ENCODE results near the gene NET1.

Gene NET1, protein sequence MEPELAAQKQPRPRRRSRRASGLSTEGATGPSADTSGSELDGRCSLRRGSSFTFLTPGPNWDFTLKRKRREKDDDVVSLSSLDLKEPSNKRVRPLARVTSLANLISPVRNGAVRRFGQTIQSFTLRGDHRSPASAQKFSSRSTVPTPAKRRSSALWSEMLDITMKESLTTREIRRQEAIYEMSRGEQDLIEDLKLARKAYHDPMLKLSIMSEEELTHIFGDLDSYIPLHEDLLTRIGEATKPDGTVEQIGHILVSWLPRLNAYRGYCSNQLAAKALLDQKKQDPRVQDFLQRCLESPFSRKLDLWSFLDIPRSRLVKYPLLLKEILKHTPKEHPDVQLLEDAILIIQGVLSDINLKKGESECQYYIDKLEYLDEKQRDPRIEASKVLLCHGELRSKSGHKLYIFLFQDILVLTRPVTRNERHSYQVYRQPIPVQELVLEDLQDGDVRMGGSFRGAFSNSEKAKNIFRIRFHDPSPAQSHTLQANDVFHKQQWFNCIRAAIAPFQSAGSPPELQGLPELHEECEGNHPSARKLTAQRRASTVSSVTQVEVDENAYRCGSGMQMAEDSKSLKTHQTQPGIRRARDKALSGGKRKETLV

DNA sequence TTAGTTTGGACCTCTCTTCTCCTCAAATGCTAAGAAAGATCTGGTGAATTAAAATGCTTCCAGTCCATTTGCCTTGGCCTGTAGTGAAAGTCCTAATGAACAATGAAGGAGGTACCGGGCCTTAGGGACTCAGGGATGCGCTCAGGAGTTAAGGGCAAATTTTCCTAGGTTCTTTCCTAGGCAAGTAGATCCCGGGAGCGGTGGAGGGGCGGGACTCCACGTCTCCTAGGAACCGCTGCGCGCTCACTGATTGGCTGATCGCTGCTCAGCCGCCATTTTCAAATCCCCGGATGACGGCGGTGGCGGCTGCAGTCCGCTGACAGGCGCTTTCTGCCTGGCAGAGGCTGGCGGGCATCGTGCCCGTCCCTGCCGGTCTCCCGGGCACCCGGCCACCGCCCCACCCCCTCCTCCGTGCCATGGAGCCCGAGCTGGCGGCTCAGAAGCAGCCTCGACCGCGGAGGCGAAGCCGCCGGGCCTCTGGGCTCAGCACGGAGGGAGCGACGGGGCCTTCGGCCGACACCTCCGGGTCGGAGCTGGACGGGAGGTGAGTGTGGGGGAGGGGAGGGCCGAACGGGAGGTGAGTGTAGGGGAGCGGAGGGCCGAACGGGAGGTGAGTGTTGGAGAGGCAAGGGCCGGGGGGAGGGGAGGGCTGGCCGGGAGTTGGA is at the start of gene NET1:
TSS of gene NET1 (plus strand) at position 281 of the 665 bp plus-strand sequence. CDS start at position 417, 136 bp downstream.
- Histone ChIP-seq H3K4me1 (ENCODE audit: control insufficient read depth, insufficient read depth, low read length) (peaks cover 18% of the 10 kb centered on the region), H3K27ac (ENCODE audit: low read depth, low read length) (peak within 1 kb of the TSS; percentile 70; the same call in 1 of the 2 replicates), H3K9ac (ENCODE audit: low read length) (peak within 1 kb of the TSS; percentile 83), H3K27me3 (ENCODE audit: control insufficient read depth, insufficient read depth, low read length) (no peaks in the 10 kb centered on the region), H3K36me3 (ENCODE audit: control insufficient read depth, insufficient read depth, low read length) (no peaks in the 10 kb centered on the region), H3K9me3 (ENCODE audit: control insufficient read depth, insufficient read depth, low read depth, low read length) (peaks cover 2% of the 10 kb centered on the region; the same call in 1 of the 2 replicates), H3K4me3 (ENCODE audit: low read depth, low read length) (peak within 1 kb of the TSS; percentile 72)

DNA sequence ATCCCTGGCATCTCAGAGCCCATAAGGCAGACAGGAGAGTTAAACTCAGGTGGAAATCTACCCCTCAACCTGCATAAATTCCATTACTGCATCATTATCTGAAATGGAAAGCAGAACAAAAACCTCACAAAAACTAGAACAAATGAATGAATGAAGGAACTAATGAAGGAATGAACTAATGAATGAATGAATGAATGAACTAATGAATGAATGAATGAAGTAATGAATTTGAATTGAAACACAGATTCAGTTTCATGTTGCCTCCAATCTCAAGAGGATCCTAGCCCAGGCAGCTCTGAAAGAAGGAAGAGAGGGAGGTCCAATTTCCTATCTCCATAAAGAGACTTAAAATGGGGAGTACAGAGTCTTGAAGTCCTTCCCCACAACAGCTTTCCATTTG is 49.5 kb upstream of the NET1 start:
- Histone ChIP-seq H3K4me3 (ENCODE audit: low read depth, low read length) (no peak overlapping the region), H3K9me3 (ENCODE audit: control insufficient read depth, insufficient read depth, low read depth, low read length) (no peaks in the 10 kb centered on the region), H3K27me3 (ENCODE audit: control insufficient read depth, insufficient read depth, low read length) (no peaks in the 10 kb centered on the region), H3K36me3 (ENCODE audit: control insufficient read depth, insufficient read depth, low read length) (no peaks in the 10 kb centered on the region), H3K4me1 (ENCODE audit: control insufficient read depth, insufficient read depth, low read length) (no peaks in the 10 kb centered on the region; the same call in 1 of the 2 replicates), H3K9ac (ENCODE audit: low read length) (no peak overlapping the region), H3K27ac (ENCODE audit: low read depth, low read length) (no peak overlapping the region)

DNA sequence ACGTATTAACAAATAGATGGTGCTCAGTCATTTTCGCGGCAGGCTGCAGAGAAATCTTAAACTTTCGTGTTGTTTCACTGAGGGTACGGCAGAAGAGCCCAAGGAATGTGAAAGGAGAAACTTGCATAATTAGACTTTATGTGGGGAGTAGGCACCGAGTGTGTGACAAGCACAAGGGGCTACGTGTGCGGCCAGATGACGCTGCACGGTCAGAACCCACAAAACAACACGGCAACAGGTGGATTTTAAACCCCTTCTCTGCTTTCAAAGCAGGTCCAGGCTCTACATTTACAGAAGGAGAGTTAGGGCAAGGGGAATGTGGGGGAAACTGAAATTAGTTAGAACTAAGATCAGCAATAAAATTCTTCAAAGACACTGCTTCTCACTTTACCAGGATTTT is 48.0 kb upstream of the NET1 start:
- H3K36me3 ChIP-seq (ENCODE audit: control insufficient read depth, insufficient read depth, low read length) = no peaks in the 10 kb centered on the region
- no peaks in the 10 kb centered on the region for H3K27me3 ChIP-seq (ENCODE audit: control insufficient read depth, insufficient read depth, low read length)
- no peak overlapping the region for H3K4me3 ChIP-seq (ENCODE audit: low read depth, low read length)
- H3K27ac ChIP-seq (ENCODE audit: low read depth, low read length) = no peak overlapping the region
- H3K9me3 ChIP-seq (ENCODE audit: control insufficient read depth, insufficient read depth, low read depth, low read length) = no peaks in the 10 kb centered on the region
- no peak overlapping the region for H3K9ac ChIP-seq (ENCODE audit: low read length)
- H3K4me1 ChIP-seq (ENCODE audit: control insufficient read depth, insufficient read depth, low read length) = no peaks in the 10 kb centered on the region; the same call in 1 of the 2 replicates

DNA sequence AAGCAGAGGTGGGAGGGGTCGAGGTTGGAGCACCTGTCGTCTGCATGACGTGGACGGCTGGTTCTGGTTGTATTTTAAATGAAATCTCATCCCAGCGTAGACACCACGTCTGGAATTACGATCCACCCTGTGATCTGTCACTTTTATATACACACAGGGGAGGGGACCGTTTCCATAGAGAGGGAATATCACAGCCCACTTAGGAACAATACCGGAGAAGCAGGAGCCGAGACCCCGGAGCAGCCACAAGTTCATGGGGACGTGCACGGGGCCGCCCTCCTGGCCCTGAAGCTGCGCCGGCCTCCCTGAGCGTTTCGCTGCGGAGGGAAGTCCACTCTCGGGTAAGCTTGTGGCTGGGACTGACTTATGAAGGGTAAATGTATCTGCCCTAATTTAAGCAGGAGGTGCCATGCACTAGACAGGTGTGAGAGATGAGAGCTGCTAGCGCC is 47.4 kb upstream of the NET1 start, which contains the start of gene UCN3:
TSS of gene UCN3 (plus strand) at position 77 of the 449 bp plus-strand sequence. CDS start 8,755 bp downstream, outside the sequence.
- H3K4me3 ChIP-seq (ENCODE audit: low read depth, low read length) = no peak within 1 kb of the TSS
- no peaks in the 10 kb centered on the region; the same call in 1 of the 2 replicates for H3K9me3 ChIP-seq (ENCODE audit: control insufficient read depth, insufficient read depth, low read depth, low read length)
- no peak within 1 kb of the TSS for H3K9ac ChIP-seq (ENCODE audit: low read length)
- H3K27me3 ChIP-seq (ENCODE audit: control insufficient read depth, insufficient read depth, low read length) = no peaks in the 10 kb centered on the region
- no peaks in the 10 kb centered on the region; the same call in 1 of the 2 replicates for H3K4me1 ChIP-seq (ENCODE audit: control insufficient read depth, insufficient read depth, low read length)
- no peak within 1 kb of the TSS for H3K27ac ChIP-seq (ENCODE audit: low read depth, low read length)
- no peaks in the 10 kb centered on the region for H3K36me3 ChIP-seq (ENCODE audit: control insufficient read depth, insufficient read depth, low read length)

DNA sequence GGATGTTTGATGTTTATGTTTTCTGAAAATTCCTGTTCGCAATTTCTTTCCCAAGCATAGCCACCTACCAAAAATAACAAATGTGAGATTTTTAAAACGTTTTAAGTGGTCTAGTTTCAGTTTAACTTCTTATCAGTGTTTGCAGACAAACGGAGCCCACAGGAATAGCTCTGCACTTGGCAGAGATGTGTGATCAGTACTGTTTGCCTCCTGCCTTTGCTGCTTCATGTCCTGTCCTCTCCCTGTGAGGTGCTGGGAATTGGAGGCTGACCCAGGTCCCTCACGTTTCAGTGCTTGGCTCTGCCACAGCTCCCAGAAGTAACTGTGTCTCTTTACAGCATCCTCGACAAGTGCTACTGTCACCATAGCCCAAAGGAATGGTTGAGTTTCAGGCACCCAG is 46.4 kb upstream of the NET1 start:
- no peaks in the 10 kb centered on the region for H3K36me3 ChIP-seq (ENCODE audit: control insufficient read depth, insufficient read depth, low read length)
- no peaks in the 10 kb centered on the region for H3K27me3 ChIP-seq (ENCODE audit: control insufficient read depth, insufficient read depth, low read length)

DNA sequence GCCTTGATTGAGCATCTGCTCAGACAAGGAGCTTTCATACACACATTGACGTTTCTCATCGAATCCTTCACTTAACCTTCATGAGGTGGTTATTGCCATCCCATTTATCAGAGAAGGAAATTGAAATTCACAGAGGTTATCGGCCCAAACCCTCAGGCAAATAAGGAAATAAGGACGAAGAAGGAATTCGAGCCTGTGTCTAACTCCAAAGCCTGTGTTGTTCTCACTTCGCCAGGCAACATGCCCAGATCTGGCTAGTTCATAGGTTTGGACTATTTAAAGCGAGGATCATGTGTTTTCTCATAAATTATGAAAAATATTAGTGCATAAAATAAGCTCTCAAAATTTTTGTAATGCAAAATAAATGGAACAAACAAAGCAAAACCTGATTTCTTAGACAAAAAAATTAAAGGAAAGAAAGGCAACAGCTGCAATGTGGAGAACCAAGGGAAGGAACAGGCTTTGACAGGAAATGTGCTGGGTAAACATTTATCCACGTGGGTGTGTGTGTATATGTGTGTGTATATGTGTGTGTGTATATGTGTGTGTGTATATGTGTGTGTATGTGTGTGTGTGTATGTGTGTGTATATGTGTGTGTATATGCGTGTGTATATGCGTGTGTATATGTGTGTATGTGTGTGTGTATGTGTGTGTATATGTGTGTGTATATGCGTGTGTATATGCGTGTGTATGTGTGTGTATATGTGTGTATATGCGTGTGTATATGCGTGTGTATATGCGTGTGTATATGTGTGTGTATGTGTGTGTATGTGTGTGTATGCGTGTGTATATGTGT is 42.8 kb upstream of the NET1 start:
- Histone ChIP-seq H3K36me3 (ENCODE audit: control insufficient read depth, insufficient read depth, low read length) (no peaks in the 10 kb centered on the region), H3K27me3 (ENCODE audit: control insufficient read depth, insufficient read depth, low read length) (no peaks in the 10 kb centered on the region), H3K27ac (ENCODE audit: low read depth, low read length) (no peak overlapping the region), H3K9me3 (ENCODE audit: control insufficient read depth, insufficient read depth, low read depth, low read length) (peaks cover 17% of the 10 kb centered on the region), H3K4me3 (ENCODE audit: low read depth, low read length) (no peak overlapping the region), H3K4me1 (ENCODE audit: control insufficient read depth, insufficient read depth, low read length) (no peaks in the 10 kb centered on the region), H3K9ac (ENCODE audit: low read length) (no peak overlapping the region)

More for the DNA sequence above, 46.4 kb upstream of the NET1 start:
- Histone ChIP-seq H3K27ac (ENCODE audit: low read depth, low read length) (no peak overlapping the region), H3K9me3 (ENCODE audit: control insufficient read depth, insufficient read depth, low read depth, low read length) (peaks cover 10% of the 10 kb centered on the region), H3K4me3 (ENCODE audit: low read depth, low read length) (no peak overlapping the region), H3K4me1 (ENCODE audit: control insufficient read depth, insufficient read depth, low read length) (no peaks in the 10 kb centered on the region), H3K9ac (ENCODE audit: low read length) (no peak overlapping the region)

DNA sequence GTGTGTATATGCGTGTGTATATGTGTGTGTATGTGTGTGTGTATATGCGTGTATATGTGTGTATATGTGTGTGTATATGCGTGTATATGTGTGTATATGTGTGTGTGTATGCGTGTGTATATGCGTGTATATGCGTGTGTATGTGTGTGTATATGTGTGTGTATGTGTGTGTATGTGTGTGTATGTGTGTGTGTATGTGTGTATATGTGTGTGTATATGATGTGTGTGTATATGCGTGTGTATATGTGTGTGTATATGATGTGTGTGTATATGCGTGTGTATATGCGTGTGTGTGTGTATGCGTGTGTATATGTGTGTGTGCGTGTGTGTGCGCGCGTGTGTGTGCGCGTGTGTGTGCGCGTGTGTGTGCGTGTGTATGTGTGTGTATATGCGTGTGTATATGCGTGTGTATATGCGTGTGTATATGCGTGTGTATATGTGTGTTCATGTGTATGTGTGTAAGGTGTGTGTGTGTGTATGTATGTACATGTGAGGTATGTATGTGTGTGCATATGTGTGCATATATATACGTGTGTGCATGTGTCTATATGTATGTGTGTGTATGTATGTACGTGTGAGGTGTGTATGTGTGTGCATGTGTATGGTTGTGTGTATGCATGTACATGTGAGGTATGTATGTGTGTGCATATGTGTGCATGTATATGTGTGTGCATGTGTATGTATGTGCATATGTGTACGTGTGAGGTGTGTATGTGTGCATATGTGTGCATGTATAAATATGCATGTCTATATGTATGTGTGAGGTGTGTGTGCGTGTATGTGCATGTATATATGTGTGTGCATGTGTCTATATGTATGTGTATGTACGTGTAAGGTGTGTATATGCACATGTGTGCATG is 41.6 kb upstream of the NET1 start:
- Histone ChIP-seq H3K27ac (ENCODE audit: low read depth, low read length) (no peak overlapping the region), H3K9ac (ENCODE audit: low read length) (no peak overlapping the region), H3K9me3 (ENCODE audit: control insufficient read depth, insufficient read depth, low read depth, low read length) (peaks cover 18% of the 10 kb centered on the region), H3K4me3 (ENCODE audit: low read depth, low read length) (no peak overlapping the region), H3K36me3 (ENCODE audit: control insufficient read depth, insufficient read depth, low read length) (no peaks in the 10 kb centered on the region), H3K27me3 (ENCODE audit: control insufficient read depth, insufficient read depth, low read length) (no peaks in the 10 kb centered on the region), H3K4me1 (ENCODE audit: control insufficient read depth, insufficient read depth, low read length) (no peaks in the 10 kb centered on the region)

DNA sequence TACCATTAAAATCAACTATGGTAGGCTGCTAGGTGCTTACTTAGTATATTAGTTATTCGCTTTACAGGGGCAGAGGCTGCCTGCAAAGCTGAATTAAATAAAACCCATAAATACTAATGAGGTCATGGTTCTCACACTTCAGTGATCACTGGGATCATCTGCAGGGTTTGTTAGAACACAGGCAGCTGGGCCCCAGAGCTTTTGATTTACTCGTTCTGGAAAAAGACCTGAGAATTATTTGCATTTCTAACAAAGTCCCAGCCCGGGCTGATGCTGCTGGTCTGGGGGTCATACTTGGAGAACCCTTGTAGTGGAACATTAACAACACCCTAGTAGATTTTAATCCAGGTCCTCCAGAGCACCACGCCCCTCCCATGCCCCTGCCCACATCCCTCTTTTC is 39.0 kb upstream of the NET1 start:
- H3K27ac ChIP-seq (ENCODE audit: low read depth, low read length) = no peak overlapping the region
- no peaks in the 10 kb centered on the region for H3K36me3 ChIP-seq (ENCODE audit: control insufficient read depth, insufficient read depth, low read length)
- no peak overlapping the region for H3K4me3 ChIP-seq (ENCODE audit: low read depth, low read length)
- no peaks in the 10 kb centered on the region for H3K4me1 ChIP-seq (ENCODE audit: control insufficient read depth, insufficient read depth, low read length)
- H3K9me3 ChIP-seq (ENCODE audit: control insufficient read depth, insufficient read depth, low read depth, low read length) = peaks cover 18% of the 10 kb centered on the region
- no peak overlapping the region for H3K9ac ChIP-seq (ENCODE audit: low read length)
- H3K27me3 ChIP-seq (ENCODE audit: control insufficient read depth, insufficient read depth, low read length) = no peaks in the 10 kb centered on the region

DNA sequence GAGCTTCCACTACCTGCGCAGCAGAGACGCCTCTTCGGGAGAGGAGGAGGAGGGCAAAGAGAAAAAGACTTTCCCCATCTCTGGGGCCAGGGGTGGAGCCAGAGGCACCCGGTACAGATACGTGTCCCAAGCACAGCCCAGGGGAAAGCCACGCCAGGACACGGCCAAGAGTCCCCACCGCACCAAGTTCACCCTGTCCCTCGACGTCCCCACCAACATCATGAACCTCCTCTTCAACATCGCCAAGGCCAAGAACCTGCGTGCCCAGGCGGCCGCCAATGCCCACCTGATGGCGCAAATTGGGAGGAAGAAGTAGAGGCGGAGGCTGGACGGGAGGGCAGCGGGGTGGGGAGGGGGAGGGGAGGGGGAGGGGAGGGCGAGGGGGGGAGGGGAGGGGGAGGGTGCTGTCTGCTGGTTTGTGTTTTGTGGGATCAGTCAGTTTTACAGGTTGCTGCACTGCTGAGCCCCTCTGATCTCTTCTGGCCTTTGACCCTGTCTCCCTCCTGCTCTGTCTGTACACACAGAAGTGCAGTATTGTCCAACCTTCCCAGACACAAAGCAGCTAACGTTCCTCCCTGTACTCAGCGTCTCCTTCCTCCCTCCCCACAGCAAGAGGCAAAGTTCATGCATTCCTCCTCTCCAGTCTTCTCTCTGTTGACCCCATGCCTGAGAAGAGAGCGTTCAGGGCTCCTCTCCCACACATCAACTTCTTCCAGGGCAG is 38.3 kb upstream of the NET1 start:
- no peak overlapping the region for H3K9ac ChIP-seq (ENCODE audit: low read length)
- H3K9me3 ChIP-seq (ENCODE audit: control insufficient read depth, insufficient read depth, low read depth, low read length) = peaks cover 19% of the 10 kb centered on the region
- H3K27me3 ChIP-seq (ENCODE audit: control insufficient read depth, insufficient read depth, low read length) = no peaks in the 10 kb centered on the region
- H3K27ac ChIP-seq (ENCODE audit: low read depth, low read length) = no peak overlapping the region
- no peaks in the 10 kb centered on the region for H3K36me3 ChIP-seq (ENCODE audit: control insufficient read depth, insufficient read depth, low read length)
- H3K4me3 ChIP-seq (ENCODE audit: low read depth, low read length) = no peak overlapping the region
- H3K4me1 ChIP-seq (ENCODE audit: control insufficient read depth, insufficient read depth, low read length) = no peaks in the 10 kb centered on the region

All from HUES6 (cell line).